HEK293 (cell line): ENCODE results near the gene PHF21A.
A peak's percentile ranks its signal among the peaks of the same experiment; 100 is the strongest.

ENCODE experiments used
- CTCF ChIA-PET: fragments of 350-600 bp; formaldehyde crosslinking; extraction: SDS; loops from one replicate; lab custom pipeline; 2021; ENCODE audit warnings: antibody characterized with exemption; lab: Yijun Ruan, JAX
- POLR2A ChIA-PET: fragments of 300-600 bp; formaldehyde crosslinking; extraction: SDS; loops from one replicate; lab custom pipeline; 2020; ENCODE audit warnings: antibody characterized with exemption, inconsistent platforms; lab: Yijun Ruan, JAX
- H3K27ac ChIP-seq: fragments of 200-500 bp; sonication (Bioruptor generic); 2 replicates; pipeline ENCODE4 v1.5.1; 2014; ENCODE audit warnings: low read depth, low read length, control low read depth, inconsistent platforms; ENCODE audit errors: extremely low read depth
- H3K36me3 ChIP-seq, 2 experiments: fragments of 200-500 bp in 1 of 2; sonication (Bioruptor generic) in 1 of 2; 1 replicate in 1 of 2; 2 replicates in 1 of 2; pipeline ENCODE4 v1.5.1; 2014 to 2017; ENCODE audit warnings: inconsistent platforms in 2 of 2, low read length in 2 of 2; ENCODE audit not compliant: control insufficient read depth in 2 of 2, insufficient read depth in 1 of 2
- H3K4me1 ChIP-seq: fragments of 200-500 bp; sonication (Bioruptor generic); 2 replicates; pipeline ENCODE4 v1.5.1; 2014; ENCODE audit warnings: mild to moderate bottlenecking, low read length, inconsistent platforms; ENCODE audit not compliant: control insufficient read depth, insufficient read depth
- H3K4me3 ChIP-seq: 2 replicates; pipeline ENCODE4 v1.5.1; 2011; ENCODE audit warnings: low read depth, mild to moderate bottlenecking, control low read depth, low read length, moderate library complexity
- H3K9me3 ChIP-seq: fragments of 200-500 bp; sonication (Bioruptor generic); 2 replicates; pipeline ENCODE4 v1.5.1; 2014; ENCODE audit warnings: low read depth, low read length, inconsistent platforms; ENCODE audit not compliant: control insufficient read depth, insufficient read depth
- SP3 ChIP-seq: fragments of 450-650 bp; formaldehyde crosslinking; IDR thresholded peaks from 2 replicates; pipeline ENCODE4 v1.5.1; 2016; ENCODE audit warnings: missing biosample characterization, missing genetic modification characterization
- ZIC2 ChIP-seq: fragments of 450-650 bp; formaldehyde crosslinking; IDR thresholded peaks from 2 replicates; pipeline ENCODE4 v1.5.1; 2016; ENCODE audit warnings: missing biosample characterization, missing genetic modification characterization
- ZNF114 ChIP-seq: fragments of 450-650 bp; formaldehyde crosslinking; IDR thresholded peaks from 2 replicates; pipeline ENCODE4 v1.5.0; 2017; ENCODE audit warnings: missing biosample characterization, missing genetic modification characterization
- ZNF239 ChIP-seq: fragments of 450-650 bp; formaldehyde crosslinking; IDR thresholded peaks from 2 replicates; pipeline ENCODE4 v1.5.1; 2016; ENCODE audit warnings: missing biosample characterization, missing genetic modification characterization
- ZNF335 ChIP-seq: fragments of 450-650 bp; formaldehyde crosslinking; conservative IDR thresholded peaks from 2 replicates; pipeline ENCODE4 v1.5.1; 2016; ENCODE audit warnings: missing biosample characterization, missing genetic modification characterization
- ZNF341 ChIP-seq: fragments of 450-650 bp; formaldehyde crosslinking; IDR thresholded peaks from 2 replicates; pipeline ENCODE4; 2016; ENCODE audit warnings: low read depth, missing biosample characterization, missing genetic modification characterization
- ZNF48 ChIP-seq: fragments of 450-650 bp; formaldehyde crosslinking; IDR thresholded peaks from 2 replicates; pipeline ENCODE4 v1.5.1; 2016; ENCODE audit warnings: missing biosample characterization, missing genetic modification characterization
- ZNF571 ChIP-seq: fragments of 450-650 bp; formaldehyde crosslinking; IDR thresholded peaks from 2 replicates; pipeline ENCODE4 v1.5.0; 2017; ENCODE audit warnings: missing biosample characterization, missing genetic modification characterization
- ZNF621 ChIP-seq: fragments of 450-650 bp; formaldehyde crosslinking; IDR thresholded peaks from 2 replicates; pipeline ENCODE4 v1.5.1; 2017; ENCODE audit warnings: missing biosample characterization, missing genetic modification characterization
- ZNF664 ChIP-seq: fragments of 450-650 bp; formaldehyde crosslinking; IDR thresholded peaks from 2 replicates; pipeline ENCODE4 v1.5.1; 2016; ENCODE audit warnings: missing biosample characterization, missing genetic modification characterization
- ZNF776 ChIP-seq: fragments of 450-650 bp; formaldehyde crosslinking; IDR thresholded peaks from 2 replicates; pipeline ENCODE4 v1.5.0; 2017; ENCODE audit warnings: missing biosample characterization, missing genetic modification characterization, borderline replicate concordance
- TF ChIP-seq, protein P1 (sequence below): fragments of 450-650 bp; formaldehyde crosslinking; IDR thresholded peaks from 2 replicates; pipeline ENCODE4 v1.5.1; 2017; ENCODE audit warnings: missing biosample characterization, mild to moderate bottlenecking, missing genetic modification characterization, moderate library complexity
- TF ChIP-seq, protein P2 (sequence below): fragments of 450-650 bp; formaldehyde crosslinking; IDR thresholded peaks from 2 replicates; pipeline ENCODE4 v1.5.1; 2017; ENCODE audit warnings: missing biosample characterization, missing genetic modification characterization

Gene PHF21A

DNA sequence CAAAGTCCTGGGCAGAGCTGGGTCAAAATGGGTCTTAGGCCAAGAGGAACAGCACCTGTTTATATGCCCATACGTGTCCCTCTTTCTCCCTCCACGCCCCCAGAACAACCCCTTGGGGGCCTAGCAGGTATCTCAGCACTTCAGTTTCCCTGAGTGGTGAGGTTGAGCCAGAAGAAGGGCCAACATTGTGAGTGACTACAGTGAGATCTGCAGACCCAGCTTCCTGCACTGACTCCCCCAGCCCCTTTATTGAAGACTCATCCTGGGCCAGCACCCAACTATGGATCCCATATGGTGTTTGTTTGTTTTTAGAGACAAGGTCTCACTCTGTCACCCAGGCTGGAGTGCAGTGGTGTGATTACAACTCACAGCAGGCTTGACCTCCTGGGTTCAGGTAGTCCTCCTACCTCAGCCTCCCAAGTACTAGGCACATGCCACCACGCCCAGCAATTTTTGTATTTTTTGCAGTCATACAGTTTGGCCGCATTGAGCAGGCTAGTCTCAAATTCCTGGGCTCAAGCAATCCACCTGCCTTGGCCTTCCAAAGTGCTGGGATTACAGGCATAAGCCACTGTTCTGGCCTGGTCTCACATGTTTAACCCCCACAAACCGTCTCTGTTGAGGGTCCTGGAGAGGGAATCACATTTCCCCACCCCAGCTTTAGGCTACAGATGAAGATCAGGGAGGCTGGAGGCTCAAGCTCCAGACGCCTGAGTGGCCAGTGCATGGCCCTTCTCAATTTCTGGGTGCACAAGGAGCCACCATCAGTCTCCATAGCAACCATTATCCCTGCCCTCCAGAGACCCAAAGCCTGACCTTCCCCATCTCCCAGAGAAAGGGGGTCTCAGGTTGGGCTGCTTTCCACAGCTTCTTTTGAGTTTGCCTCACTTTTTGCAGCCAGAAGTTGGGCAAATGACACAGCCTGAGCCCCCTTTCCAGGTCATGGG, 200.4 kb downstream of the PHF21A start:
- Histone ChIP-seq H3K4me3 (no peak overlapping the region), H3K36me3 (peaks cover 0 to 6% of the 10 kb centered on the region in 2 experiments; a peak in 1 of 3 replicates), H3K9me3 (no peaks in the 10 kb centered on the region), H3K4me1 (no peaks in the 10 kb centered on the region; the same call in 1 of the 2 replicates), H3K27ac (no peak overlapping the region)
- ChIA-PET CTCF (interaction anchor here (0.7 kb wide), 1 partner anchor 1304 kb away, joined by 3 read pairs; no protein-coding TSS in a partner anchor), POLR2A (no interaction called here)
- TF ChIP-seq ZIC2 (tag by site-specific recombination) (peak; percentile 51), ZNF776 (tag by site-specific recombination) (no peak)
- TF ChIP-seq, all 188 proteins: peak for 1

DNA sequence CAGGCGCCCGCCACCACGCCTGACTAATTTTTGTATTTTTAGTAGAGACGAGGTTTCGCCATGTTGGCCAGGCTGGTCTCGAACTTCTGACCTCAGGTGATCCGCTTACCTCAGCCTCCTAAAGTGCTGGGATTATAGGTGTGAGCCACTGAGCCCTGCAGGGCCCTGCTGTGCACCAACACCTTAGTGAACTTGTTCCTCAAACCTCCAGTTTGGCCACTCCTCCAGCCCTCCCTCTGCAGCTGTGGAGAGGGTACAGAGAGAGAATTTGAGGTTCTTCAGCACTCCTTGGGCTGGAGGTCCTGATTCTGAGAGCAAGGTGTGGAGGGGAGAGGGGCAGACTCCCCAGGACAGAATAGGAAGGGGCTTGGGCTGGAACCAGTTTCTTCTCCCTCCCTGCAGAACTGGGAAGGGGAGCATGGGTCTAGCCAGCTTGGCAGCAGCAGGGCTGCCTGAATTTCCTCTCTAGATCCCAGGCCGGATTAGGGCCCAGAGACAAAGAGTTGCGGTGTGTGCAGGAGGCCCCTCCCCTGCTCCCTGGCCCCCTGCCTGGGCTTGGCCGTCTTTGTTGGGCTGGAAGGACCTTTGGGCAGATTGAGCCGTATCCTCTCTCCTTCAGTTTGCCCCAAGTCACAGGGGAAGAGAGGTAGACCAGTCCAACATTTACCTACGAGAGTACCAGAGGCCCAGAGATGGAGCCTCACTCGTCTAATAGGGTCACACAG, 201.3 kb downstream of the PHF21A start:
- TF ChIP-seq, protein P1, sequence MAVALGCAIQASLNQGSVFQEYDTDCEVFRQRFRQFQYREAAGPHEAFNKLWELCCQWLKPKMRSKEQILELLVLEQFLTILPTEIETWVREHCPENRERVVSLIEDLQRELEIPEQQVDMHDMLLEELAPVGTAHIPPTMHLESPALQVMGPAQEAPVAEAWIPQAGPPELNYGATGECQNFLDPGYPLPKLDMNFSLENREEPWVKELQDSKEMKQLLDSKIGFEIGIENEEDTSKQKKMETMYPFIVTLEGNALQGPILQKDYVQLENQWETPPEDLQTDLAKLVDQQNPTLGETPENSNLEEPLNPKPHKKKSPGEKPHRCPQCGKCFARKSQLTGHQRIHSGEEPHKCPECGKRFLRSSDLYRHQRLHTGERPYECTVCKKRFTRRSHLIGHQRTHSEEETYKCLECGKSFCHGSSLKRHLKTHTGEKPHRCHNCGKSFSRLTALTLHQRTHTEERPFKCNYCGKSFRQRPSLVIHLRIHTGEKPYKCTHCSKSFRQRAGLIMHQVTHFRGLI (tag by site-specific recombination) = 0 out of 2 replicates have a peak, but pooled peaks have one; percentile 18
- peak; percentile 29; the same call in 1 of the 2 replicates for TF ChIP-seq ZNF335
- TF ChIP-seq ZNF621 = no peak
- TF ChIP-seq ZNF571 (tag by site-specific recombination) = no peak
- TF ChIP-seq ZNF341 (tag by site-specific recombination) = no peak

DNA sequence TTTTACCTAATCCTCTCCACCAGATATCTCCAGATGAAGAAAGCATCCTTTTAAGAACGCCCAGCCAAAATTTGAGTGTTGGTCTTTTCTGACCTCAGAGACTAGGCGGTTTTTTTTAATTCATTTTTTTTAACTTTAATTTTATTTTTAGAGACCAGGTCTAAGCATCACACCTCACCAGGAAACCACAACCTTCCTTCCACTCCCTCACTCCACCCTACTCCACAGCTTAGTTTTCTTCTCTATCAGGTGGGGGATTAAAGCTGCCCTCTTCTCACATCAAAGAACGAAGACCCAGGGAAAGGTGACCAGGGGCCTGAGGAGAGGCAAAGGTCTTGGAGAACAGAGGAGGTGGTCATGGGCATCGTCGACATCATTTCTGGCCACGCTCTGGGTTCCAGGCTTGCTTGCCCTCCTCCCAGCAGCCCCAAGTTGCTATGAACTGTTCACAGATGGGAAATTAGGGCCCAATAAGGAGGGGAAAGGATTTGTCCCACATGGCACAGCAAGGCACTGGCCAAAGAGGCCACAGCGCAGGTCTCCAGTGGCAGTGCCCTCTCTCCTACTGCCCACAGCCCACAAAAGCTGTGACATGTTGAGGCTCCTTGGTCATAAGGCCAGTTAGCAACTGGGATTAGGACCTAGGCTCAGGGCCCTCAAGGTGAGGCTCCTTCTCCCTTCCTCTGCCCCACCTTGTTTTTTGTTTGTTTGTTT, 202.1 kb downstream of the PHF21A start:
- Histone ChIP-seq H3K36me3 (peaks cover 0 to 22% of the 10 kb centered on the region in 2 experiments; a peak in 1 of 3 replicates), H3K4me3 (no peak overlapping the region), H3K9me3 (no peaks in the 10 kb centered on the region), H3K4me1 (no peaks in the 10 kb centered on the region; the same call in 1 of the 2 replicates), H3K27ac (peak overlapping the region; percentile 46; the same call in 1 of the 2 replicates)
- CTCF ChIA-PET = interaction anchor here (0.9 to 1.5 kb wide), 3 partner anchors 11 to 87 kb away, joined by 3 read pairs; no protein-coding TSS in a partner anchor
- POLR2A ChIA-PET = interaction anchor here (1.3 to 1.4 kb wide), 2 partner anchors 10 to 72 kb away, joined by 6 to 10 read pairs; partner anchors contain the start of gene CRY2
- TF ChIP-seq ZNF239 (tag by site-specific recombination) (no peak), SP3 (tag by site-specific recombination) (0 out of 2 replicates have a peak, but pooled peaks have one; percentile 0), ZNF664 (peak; percentile 42; the same call in 1 of the 2 replicates), ZNF48 (tag by site-specific recombination) (no peak), ZNF114 (no peak)
- TF ChIP-seq, protein P2, sequence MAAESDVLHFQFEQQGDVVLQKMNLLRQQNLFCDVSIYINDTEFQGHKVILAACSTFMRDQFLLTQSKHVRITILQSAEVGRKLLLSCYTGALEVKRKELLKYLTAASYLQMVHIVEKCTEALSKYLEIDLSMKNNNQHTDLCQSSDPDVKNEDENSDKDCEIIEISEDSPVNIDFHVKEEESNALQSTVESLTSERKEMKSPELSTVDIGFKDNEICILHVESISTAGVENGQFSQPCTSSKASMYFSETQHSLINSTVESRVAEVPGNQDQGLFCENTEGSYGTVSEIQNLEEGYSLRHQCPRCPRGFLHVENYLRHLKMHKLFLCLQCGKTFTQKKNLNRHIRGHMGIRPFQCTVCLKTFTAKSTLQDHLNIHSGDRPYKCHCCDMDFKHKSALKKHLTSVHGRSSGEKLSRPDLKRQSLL (tag by site-specific recombination) = no peak

More for the DNA sequence above, 201.3 kb downstream of the PHF21A start:
- ChIA-PET POLR2A (no interaction called here), CTCF (interaction anchor here (0.9 kb wide), 1 partner anchor 86 kb away, joined by 3 read pairs; no protein-coding TSS in a partner anchor)
- peaks cover 0 to 14% of the 10 kb centered on the region in 2 experiments; a peak in 1 of 3 replicates for H3K36me3 ChIP-seq
- H3K4me1 ChIP-seq = no peaks in the 10 kb centered on the region; the same call in 1 of the 2 replicates
- H3K27ac ChIP-seq = no peak overlapping the region
- H3K9me3 ChIP-seq = no peaks in the 10 kb centered on the region
- H3K4me3 ChIP-seq = no peak overlapping the region
